Inflammatory macrophage (primary cell): ENCODE results near the gene COPS6.
"Not testable (repeated sequence)": the region's sequence is repeated elsewhere in the genome, so short reads cannot be mapped to it uniquely, and the experiment has no call there.

Experiments used
- DNase-seq, 2 donors: peaks; one replicate each; pipeline ENCODE4 v3.0.0-alpha.2; 2020 to 2022

Gene COPS6

DNA sequence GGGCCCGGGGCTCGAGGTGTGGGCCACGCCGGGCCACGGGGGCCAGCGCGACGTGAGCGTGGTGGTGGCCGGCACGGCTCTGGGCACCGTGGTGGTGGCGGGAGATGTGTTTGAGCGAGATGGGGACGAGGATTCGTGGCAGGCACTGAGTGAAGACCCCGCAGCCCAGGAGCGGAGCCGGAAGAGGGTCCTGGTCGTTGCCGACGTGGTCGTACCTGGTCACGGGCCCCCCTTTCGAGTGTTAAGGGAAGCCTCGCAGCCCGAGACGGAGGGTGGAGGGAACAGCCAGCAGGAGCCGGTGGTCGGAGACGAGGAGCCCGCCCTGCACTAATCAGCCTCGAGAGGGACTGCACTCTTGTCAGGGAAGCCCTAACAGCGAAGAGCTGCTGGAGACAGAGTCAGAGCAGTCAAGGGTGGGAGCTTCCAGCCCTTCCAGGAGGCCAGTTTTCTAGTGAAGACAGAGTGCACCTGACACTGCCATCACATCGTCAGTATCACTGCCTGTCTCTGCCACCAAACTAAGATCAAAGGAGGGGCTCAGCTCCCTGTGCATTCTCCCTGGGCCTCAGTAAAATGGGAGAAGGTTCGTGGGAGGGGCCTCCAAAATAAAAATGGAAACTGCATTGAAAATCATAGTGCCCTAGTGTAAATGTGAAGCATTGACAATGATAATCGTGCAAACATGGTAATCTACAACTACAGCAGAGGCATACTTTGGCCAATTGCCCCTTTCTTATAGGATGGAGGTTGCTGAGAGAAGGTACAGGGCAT, 39.3 kb downstream of the COPS6 start:
- DNase-seq = no peak

DNA sequence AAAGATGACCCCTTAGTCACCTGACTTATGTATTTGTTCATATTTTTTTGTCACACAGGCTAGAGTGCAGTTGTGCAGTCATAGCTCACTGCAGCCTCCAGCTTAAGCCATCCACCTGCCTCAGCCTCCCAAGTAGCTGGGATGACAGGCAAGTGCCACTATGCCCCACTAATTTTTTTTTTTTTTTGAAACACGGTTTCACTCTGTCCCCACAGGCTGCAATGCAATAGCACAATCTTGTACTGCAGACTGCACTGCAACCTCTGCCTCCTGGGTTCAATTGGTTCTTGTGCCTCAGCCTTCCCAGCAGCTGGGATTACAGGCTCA, 39.8 kb downstream of the COPS6 start:
- DNase-seq = no peak

DNA sequence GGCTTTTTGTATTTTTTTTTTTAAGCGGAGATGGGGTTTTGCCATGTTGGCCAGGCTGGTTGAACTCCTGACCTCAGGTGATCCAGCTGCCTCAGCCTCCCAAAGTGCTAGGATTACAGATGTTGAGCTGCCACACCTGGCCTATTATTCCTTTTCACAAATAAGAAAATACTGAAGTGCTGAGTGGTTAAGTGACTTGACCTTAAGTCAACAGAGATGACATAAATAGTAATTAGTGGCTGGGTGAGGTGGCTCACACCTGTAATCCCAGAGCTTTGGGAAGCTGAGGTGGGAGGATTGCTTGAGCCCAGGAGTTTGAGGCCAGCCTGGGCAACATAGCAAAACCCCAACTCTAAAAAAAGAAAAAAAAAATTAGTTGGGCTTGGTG, 41.4 kb downstream of the COPS6 start:
- not testable (repeated sequence) for DNase-seq

DNA sequence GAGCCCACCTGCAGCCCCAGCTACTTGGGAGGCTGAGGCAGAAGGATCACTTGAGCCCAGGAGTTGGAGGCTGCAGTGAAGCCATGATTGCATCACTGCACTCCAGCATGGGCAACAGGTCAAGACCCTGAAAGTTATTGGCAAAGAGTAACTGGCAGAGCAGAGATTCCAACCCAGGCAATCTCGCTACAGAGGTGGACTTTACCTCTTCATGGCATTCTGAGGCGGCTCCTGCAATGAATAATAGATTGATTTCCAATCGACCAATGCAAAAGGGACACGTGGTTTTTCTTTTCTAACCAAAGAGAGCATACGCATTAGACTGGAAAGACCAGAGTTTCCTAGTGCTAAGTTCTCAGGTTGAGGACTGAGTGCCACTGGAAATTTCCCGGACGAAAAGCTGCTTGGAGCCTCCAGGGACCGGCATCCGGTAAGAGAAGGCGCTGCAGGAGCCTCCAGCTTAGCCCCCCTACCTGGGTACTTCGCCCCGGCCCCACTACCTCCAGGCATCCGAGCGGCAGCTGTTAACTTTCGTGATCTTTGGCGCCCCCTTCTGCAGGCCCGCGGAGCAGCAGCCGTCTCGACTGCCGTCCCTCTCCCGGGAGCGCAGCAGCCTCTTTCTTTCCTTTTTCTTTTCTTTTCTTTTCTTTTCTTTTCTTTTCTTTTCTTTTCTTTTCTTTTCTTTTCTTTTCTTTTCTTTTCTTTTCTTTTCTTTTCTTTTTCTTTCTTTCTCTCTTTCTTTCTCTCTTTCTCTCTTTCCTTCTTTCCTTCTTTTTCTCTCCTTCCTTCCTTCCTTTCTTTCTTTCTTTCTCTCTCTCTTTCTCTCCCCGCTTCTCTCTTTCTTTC, 42.1 kb downstream of the COPS6 start:
- DNase-seq = peak; percentile 56 to 63

DNA sequence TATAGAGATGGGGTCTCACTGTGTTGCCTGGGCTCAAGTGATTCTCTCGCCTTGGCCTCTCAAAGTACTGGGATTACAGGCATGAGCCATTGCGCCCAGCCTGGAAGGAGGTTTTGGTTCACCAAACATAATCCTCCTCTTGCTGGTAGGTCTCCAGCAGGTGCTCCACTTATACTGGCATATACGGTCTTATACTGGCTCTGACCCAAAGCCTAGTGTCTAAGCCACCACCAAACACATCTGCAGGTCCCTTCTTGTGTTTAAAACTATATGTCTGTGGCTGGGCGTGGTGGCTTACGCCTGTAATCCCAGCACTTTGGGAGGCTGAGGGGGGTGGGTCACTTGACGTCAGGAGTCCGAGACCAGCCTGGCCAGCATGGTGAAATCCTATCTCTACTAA, 43.4 kb downstream of the COPS6 start:
- DNase-seq = no peak

DNA sequence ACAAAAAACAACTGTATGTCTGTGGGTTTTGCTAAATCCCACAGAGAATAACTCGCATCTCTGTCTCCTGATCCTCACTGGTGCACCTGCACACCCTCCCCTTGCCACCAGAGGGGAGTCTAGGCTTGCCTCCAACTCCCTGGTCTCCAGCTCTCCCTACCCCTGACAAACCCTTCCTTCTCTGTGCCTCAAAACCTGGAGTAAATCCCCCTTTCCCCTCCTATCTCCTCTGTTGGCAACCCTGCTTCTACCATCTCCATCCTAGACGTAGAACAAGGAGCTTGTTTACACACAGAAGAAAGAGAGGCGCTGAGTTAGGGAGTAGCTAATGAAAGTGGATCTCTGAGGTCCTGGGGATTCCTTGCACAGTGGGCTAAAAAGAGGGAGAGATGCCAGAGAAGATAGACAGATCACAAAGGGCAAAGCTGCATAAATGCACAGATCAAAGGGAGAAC, 44.0 kb downstream of the COPS6 start:
- peak; percentile 66 to 75 for DNase-seq

DNA sequence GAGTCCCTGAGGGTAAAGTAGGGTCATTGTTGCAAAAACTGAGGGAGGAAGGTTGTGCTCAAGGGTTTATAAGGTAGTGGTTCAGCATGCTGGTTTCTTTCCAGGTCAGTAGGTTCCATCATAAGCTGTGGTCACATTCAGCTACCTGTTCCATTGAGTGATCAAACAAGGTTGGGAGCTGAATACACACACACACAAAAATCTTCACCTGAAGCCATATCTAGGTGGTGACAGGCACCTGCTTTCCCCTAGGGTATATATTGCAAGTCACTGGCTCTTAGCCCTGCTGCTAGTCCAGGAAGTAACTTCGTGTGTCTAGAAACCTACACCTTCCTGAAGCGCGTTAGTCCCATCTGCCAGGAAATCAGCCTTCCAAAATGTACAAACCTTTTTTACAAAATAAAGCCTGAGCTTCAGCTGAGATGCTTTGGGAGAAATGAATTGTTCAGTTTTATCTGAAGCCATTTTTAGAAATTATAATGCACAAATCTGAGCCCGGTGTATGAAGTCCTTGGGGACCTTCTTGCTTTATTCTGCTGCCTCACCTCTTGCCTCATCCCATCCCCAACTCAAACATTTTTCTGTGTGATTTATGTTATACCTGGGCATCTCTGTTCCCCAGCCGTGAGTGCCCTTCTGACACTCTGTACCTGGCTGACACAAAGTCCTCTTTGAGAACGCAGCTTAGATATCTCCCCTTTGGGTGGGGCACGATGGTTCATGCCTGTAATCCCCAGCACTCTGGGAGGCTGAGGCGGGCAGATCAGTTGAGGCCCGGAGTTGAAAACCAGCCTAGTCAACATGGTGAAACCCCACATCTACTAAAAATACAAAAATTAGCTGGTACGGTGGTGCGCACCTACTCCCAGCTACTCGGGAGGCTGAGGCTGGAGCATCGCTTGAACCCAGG, 49.3 kb downstream of the COPS6 start:
- DNase-seq = no peak

DNA sequence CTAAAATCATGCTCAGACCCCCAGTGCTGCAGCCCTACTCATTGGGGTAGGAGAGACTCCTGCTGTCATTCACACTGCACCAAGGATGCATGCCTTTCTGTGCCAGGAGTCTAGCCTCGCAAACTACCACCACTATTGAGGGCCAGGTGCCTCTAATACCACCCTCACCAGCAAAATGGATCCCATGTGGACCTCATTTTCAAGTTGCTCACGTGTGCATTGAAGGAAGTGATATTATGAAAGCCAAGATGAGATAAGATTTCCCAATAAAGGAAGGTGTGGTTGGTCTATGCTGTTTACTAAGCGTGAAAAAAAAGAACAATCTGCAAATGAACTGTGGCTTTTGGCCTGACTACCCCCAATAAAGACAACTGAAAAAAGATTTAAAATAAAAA, 52.8 kb downstream of the COPS6 start:
- DNase-seq = peak; percentile 20 to 34
